ENCODE data around the gene FCAMR.

The FCAMR gene

DNA sequence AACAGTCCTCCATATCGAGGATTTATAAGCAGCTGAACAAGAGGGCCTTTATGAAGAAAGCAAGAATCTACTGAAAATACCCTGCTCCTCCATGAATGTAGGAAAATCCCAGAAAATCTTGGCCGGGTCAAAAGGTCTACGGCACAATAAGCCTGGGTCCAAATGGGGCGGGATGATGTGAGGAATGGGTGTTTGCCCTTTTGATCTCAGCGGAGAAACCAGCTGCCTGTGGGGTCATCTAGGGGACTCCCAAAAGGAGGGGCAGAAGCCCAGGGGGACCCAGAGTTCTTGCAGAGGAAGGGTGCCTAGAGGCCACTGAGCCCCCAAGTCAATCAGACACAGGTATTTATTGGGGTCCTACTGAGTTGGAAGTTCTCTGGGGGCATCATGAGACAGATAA lies 12.6 kb downstream of the FCAMR start:
- no peak for DNase-seq (ENCODE audit: low read depth in 2 of 2)

GRCh38 chr1:206955476-206956451 lies 14.5 kb downstream of the FCAMR start:
- no peak for DNase-seq (ENCODE audit: low read depth in 2 of 2)

- DNase-seq (ENCODE audit: low read depth in 2 of 2) = no peak
Measured at GRCh38 chr1:206954459-206955342, 15.6 kb downstream of the FCAMR start.

GRCh38 chr1:206953626-206954025 lies 16.6 kb downstream of the FCAMR start:
- DNase-seq (ENCODE audit: low read depth in 2 of 2) = no peak

- no peak for DNase-seq (ENCODE audit: low read depth in 2 of 2)
Measured at GRCh38 chr1:206953126-206953525, 17.1 kb downstream of the FCAMR start.

- DNase-seq (ENCODE audit: low read depth in 2 of 2) = no peak
Measured at GRCh38 chr1:206952171-206952570, 18.1 kb downstream of the FCAMR start.

GRCh38 chr1:206951318-206952100 lies 18.8 kb downstream of the FCAMR start:
- no peak for DNase-seq (ENCODE audit: low read depth in 2 of 2)

GRCh38 chr1:206949641-206950040 lies 20.6 kb downstream of the FCAMR start:
- no peak for DNase-seq (ENCODE audit: low read depth in 2 of 2)

DNA sequence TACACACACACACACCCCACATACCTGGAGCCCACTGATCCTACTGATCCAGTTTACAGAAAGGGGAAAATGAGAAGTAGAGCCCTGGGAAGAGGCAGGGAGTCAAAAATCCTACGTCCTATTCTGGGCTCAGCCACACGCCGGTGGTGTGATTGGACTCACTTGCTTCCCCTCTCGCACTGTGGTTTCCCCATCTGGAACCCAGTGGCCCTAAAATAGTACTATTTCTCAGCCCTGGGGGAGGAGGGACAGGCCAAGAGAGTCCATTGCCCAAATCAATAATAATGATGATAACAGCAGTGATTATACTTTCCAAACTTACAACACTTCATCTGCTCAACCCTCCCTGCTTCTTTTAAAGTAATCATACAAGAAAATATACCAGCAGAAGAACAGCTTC lies 21.1 kb downstream of the FCAMR start:
- DNase-seq (ENCODE audit: low read depth in 2 of 2) = no peak

DNA sequence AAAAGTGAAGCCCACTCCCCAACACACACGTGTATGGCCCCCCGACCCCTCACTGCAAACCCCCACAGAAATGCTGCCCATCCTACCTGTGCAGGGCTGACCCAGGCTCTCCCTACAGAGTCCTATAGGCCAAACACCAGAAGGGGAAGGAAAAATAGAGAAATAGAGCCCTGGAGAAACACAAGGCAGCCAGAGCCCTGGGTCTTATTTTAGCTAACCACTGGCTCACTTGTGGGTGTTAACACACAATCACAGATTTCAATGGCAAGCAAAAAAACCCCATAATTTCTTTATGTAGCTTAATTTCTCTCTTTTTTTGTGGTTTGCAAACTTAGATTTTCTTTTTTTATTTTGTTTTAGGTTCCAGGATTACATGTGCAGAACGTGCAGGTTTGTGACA lies 23.0 kb downstream of the FCAMR start:
- no peak for DNase-seq (ENCODE audit: low read depth in 2 of 2)

DNA sequence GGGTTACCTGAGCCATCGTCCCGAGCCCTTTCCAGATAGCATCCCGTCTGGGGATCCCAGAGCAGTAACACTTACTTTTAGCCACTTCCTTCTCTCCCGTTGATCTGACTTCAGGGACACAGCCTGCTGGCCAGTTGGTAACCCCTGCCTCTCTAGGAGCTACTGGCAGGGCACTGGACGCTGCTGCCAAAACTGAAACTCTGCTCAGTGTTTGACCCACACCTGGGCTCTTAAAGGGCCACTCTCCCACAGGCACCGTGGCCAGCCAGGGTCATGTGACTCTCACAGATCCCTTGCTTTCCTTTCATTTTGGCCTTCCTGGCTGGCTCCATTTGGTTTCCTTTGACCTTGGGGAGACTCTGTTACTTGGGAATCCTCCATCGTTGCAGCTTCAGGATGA lies 24.0 kb downstream of the FCAMR start, which contains the start of gene PIGR:
TSS of gene PIGR (minus strand) at position 206 of the 400 bp plus-strand sequence. CDS start 5,935 bp downstream, outside the sequence.
- no peak for DNase-seq (ENCODE audit: low read depth in 2 of 2)

GRCh38 chr1:206945779-206946178 lies 24.5 kb downstream of the FCAMR start:
- no peak for DNase-seq (ENCODE audit: low read depth in 2 of 2)

DNA sequence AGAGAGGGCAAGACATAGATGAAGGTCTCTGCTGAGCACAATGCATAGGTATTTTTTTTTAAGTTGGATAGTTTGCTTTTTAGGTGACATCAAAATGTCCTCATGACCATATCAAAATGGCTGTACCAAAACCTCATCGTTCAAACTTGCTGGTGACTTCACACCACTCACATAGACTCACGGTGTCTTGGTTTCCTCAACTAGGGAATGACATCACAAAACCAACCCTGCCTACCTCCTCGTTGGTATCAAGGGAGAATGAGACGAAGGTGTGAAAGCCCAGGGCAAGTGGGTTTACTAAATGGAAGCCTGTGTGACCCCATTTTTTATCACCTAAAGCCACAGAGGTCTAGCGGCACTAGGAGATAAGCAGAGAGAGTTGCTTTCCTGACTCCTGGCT lies 25.6 kb downstream of the FCAMR start:
- DNase-seq (ENCODE audit: low read depth in 2 of 2) = no peak

DNA sequence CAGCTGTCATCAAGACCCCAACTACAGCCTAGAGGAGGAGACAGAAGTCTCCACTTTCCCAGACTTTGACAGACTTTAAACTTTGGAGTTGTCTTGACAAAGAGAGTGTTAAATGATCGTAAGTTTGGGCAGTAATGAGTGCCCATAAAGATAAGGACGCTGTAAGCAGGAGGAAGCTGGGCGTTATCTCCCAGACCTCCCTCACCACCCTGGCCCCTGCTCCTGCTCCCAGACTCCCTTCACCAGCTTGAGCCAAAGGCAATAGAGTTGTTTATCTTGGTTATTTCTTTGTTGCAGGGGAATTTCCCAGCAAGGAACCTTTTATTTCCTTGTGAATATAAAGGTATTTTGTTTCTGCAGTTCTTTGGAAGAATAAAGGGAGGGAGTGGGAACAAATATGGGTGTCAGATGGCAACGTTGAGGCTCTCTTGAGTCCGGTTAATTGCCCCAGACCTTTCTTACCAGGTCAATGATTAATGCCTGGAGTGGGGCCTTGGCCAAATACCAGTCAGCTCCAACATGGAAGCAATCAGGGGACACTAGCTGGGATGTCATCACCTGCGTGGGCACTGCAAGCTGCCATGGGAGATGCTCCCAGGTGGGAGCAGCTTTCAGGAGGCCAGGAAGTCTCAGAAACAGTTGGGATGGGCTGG lies 28.4 kb downstream of the FCAMR start:
- no peak for DNase-seq (ENCODE audit: low read depth in 2 of 2)

DNA sequence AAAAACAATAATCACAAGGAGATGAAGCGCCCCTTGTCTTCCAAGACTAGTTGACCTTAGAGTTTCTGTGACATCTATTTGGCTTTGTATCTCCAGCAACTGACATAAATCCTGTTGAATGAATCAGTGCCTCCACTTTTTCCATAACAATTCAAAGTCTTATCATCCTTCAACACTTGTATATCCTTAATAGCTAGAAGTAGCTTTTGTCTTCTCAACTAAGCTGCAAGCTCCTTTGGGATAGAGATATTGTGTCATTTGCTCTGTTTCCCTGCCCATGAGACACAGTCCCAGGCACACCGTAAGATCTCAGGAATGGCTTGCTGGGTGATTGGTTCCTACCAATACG lies 29.7 kb downstream of the FCAMR start:
- DNase-seq (ENCODE audit: low read depth in 2 of 2) = no peak

- DNase-seq (ENCODE audit: low read depth in 2 of 2) = no peak
Measured at GRCh38 chr1:206939841-206940587, 30.2 kb downstream of the FCAMR start.

DNA sequence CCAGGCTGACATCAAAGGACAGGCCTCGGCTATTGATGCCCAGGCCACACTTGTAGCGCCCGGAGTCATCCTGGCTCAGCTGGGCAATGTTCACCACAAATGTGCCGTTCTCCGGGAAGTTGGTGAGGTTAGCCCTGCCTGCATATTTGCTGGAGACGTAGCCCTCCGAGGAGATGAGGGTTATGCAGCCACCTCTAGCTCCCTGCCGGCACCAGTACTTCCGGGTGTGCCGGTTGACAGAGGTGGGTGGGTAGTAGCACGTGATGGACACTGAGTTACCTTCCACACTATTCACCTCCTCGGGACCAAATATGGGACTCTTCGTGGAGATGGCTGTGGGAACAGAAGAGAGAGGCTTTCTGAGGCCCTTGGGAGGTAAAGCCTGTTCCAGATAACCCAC lies 31.1 kb downstream of the FCAMR start:
- DNase-seq (ENCODE audit: low read depth in 2 of 2) = no peak

DNA sequence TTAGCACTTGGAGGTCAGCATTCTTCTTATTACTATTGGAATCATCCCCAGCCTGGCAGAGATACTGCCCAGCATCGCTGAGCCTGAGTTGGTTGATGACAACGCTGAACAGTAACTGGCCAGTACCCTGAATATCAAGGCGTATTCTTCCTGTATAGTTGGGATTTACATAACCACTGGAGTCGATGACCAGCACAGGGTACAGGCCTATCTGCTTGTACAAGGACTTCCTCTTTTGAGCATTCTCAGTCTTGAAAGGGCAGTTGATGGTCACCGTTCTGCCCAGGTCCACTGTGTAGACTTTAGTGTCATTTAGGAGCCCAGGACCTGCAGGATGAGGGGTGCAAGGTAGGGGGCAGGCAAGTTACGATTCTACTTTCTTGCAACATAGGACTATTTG lies 32.8 kb downstream of the FCAMR start:
- DNase-seq (ENCODE audit: low read depth in 2 of 2) = no peak

DNA sequence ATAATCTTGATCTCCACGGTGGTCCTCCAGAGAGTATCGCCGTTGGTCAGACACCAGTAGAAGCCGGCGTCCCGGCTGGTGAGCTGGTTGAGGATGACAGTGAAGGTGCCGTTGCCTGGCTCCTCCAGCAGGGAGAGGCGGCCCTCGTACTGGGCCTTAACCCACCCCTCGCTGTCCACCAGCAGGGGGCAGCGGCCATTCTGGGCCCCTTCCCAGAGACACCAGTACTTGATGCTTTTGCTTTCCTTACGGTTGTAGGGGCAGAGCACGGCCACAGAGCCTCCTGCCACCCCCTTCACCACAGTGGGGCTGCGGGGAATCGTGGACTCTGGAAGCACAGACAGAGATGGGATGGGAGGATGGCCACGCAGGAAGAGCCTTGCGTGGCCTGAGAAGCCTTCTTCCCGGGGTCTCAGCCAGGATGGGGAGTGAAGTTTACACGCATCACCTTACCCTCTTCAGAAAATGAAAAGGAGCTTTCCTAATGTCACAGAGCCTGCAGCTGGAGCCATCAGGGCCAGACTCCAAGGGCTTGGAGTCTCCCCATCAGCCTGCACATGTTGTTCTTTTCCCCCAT lies 34.7 kb downstream of the FCAMR start:
- no peak for DNase-seq (ENCODE audit: low read depth in 2 of 2)

GRCh38 chr1:206933333-206933945 lies 36.8 kb downstream of the FCAMR start:
- DNase-seq (ENCODE audit: low read depth in 2 of 2) = peak in 1 of 2 donors; percentile 59

Measured in stimulated activated CD8-positive, alpha-beta memory T cell treated with anti-CD3 and anti-CD28 coated beads, Interleukin-15, amount 100 ng/mL, for 48 hours (primary cell).